IPS-18c (cell line): ENCODE results near the gene NEU3.
"Not testable (repeated sequence)": the region's sequence is repeated elsewhere in the genome, so short reads cannot be mapped to it uniquely, and the experiment has no call there.

ENCODE experiments used
- H3K4me3 ChIP-seq: 2 replicates; pipeline ENCODE4 v1.7.0; 2013; ENCODE audit warnings: low read depth, mild to moderate bottlenecking, low read length, moderate library complexity; ENCODE audit not compliant: insufficient read depth
- H3K9me3 ChIP-seq: one replicate; pipeline ENCODE4 v1.6.1; 2013; ENCODE audit warnings: mild to moderate bottlenecking, low read length, moderate library complexity; ENCODE audit not compliant: control insufficient read depth, insufficient read depth

The NEU3 gene

DNA sequence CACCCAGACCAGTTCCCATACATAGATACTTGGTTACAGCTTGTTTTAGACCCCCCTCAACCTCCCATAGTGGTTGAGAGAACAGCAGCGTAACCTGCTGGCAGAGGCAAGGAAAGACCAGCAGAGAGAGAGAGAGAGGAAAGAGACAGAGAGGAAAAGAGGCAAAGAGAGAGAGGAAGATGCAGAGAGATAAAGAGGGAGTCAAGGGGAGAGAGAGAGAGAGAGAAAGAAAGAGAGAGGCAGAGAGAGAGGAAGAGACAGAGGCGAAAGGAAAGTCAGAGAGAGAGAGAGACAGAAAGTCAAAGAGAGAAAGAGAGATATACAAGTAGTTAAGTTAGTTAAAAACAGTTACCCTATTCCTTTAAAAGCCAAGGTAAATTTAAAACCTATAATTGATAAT is 52.5 kb downstream of the NEU3 start:
- no peak overlapping the region for H3K4me3 ChIP-seq
- H3K9me3 ChIP-seq = no peaks in the 10 kb centered on the region

DNA sequence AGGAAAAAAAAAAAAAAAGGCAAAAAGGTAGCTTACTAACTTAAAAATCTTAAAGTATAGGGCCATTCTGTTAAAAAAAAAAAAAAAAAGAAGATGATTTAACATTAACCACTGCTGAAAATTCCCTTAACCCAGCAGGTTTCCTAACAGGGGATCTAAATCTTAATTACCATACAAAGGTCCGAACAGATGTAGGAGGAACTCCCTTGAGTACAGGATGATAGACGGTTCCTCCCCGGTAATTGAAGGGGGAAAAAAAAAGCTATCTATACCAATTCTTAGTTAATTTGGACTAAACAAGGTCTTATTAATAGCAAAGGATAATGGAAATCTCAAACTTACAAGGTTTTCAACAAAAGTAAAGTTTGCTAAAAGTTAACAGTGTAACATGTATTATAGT is 53.1 kb downstream of the NEU3 start:
- not testable (repeated sequence) for H3K4me3 ChIP-seq, H3K9me3 ChIP-seq

DNA sequence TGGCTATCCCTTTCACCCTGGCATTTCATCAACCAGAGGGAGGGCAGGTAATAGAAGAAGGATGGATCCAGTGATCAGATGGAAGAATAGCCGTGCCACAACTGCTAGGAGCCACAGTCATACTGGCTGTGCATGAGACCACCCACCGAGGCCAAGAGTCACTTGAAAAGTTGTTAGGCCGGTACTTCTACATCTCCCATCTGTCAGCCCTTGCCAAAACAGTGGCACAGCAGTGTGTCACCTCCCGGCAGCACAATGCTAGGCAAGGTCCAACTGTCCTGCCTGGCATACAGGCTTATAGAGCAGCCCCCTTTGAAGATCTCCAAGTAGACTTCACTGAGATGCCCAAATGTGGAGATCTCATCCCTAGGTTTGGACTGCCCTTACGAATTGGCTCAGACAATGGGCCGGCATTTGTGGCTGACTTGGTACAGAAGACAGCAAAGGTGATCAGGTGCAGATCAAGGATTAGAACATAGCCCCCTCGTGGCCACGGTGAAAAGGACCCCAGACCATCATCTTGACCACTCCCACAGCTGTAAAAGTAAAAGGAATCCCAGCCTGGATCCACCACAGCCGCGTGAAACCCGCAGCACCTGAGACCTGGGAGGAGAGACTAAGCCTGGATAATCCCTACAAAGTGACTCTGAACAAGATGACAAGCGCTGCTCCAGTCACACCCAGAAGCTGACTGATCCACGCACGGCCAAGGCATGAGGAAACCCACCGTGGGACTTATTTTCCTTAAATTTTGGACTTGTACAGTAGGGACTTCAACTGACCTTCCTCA is 55.8 kb downstream of the NEU3 start:
- not testable (repeated sequence) for H3K4me3 ChIP-seq, H3K9me3 ChIP-seq

DNA sequence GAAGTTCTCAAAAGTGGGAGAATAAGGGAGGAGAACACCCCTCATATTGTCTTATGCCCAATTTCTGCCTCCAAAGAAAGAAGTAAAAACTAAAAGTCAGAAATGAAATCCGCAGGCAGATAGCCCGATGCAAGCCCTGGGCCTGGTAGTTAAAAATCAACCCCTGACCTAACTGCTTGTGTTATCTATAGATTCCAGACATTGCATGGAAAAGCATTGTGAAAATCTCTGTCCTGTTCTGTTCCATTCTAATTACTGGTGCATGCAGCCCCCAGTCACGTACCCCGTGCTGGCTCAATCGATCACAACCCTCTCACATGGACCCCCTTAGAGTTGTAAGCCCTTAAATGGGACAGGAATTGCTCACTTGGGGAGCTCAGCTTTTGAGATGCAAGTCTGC is 57.9 kb downstream of the NEU3 start:
- H3K9me3 ChIP-seq, H3K4me3 ChIP-seq: not testable (repeated sequence)

DNA sequence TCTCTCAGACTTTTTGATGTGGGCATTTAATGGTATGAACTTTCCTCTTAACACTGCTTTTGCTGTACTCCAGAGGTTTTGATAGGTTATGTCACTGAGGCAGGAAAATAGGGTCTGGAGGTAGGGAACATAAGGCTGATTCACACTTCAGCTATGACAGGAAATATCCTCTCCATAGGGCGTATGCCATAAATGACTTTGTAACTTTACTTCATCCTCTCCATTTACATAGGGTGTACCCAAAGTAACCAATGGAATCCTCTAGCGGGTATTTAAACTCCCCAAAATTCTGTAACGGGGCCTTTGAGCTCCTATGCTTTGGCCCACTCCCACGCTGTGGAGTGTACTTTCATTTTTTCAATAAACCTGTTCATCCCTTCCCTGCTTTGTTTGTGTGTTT is 58.5 kb downstream of the NEU3 start:
- Histone ChIP-seq H3K9me3 (no peaks in the 10 kb centered on the region), H3K4me3 (no peak overlapping the region)

DNA sequence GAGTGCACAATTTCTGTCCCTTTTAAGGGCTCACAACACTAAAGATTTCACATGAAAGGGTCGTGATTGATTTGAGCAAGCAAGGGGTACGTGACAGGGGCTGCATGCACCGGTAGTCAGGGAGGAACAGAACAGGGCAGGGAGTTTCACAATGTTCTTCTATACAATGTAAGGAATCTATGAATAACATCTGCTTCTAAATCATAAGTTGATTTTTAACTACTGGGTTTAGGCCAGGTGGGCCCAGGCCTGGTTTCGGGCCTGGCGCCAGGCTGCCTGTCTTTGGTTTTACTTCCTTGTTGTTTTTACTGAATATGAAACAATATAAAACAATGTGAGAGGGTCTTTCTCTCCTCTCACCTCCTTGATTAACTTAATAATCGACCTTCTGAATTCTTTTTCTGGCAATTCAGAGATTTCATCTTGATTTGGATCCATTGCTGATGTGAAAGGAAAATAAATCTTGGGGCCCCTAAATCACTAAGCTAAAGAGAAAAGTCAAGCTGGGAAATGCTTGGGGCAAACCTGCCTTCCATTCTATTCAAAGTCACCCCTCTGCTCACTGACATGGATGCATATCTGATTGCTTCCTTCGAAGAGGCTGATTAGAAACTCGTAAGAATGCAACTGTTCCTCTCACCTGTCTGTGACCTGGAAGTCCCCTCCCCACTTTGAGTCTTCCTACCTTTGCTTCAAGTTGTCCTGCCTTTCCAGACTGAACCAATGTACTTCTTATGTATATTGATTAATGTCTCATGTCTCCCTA is 61.0 kb downstream of the NEU3 start:
- H3K4me3 ChIP-seq, H3K9me3 ChIP-seq: not testable (repeated sequence)

DNA sequence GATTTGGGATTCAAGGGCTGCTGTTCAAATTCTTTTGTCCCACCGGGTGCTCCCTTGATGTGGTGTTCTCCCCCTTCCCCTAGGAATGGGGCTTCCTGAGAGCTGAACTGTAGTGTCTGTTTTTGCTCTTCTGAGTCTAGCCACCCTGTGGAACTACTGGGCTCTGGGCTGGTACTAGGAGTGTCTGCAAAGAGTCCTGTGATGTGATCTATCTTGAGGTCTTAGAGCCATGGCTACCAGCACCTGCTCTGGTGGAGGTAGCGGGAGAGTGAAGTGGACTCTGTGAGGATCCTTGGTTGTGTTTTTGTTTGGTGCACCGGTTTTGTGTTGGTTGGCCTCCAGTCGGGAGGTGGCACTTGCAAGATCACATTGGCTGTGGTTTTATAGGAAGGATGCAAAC is 61.8 kb downstream of the NEU3 start:
- H3K4me3 ChIP-seq = no peak overlapping the region

DNA sequence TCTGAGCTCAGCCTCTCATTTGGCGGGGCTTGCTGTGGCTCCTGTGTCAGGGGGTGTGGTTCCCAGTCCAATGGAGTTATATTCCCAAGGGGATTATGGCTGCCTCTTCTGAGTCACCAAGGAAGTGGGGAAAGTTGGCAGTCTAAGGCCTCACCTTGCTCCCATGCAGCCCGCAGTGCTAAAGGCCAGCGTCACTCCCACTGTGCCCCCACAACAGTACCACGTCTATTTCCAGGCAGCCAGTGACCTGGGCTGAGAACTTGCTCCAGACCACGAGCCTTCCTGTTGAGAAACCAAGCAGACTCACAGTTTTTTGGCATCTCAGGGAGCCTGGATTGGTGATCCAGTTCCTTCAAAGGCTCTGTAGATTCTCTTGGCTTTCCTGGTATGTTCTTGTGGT is 62.3 kb downstream of the NEU3 start:
- H3K4me3 ChIP-seq = no peak overlapping the region
- no peaks in the 10 kb centered on the region for H3K9me3 ChIP-seq

More for the DNA sequence above, 61.8 kb downstream of the NEU3 start:
- no peaks in the 10 kb centered on the region for H3K9me3 ChIP-seq

DNA sequence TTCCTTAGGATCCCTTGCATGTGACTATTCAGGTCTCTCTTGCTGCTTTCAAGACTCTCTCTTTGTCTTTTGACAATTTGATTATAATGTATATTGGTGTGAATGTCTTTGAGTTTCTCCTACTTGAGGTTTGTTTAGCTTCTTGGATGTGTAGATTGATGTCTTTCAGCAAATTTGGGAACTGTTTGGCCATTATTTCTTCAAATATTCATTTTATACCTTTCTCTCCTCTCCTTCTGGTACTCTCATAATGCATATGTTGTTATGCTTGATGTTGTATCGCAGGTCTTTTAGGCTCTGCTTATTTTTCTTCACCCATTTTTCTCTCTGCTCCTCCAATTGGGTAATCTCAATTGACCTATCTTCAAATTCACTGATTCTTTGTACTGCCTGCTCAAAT is 63.7 kb downstream of the NEU3 start:
- Histone ChIP-seq H3K4me3 (no peak overlapping the region), H3K9me3 (no peaks in the 10 kb centered on the region)

DNA sequence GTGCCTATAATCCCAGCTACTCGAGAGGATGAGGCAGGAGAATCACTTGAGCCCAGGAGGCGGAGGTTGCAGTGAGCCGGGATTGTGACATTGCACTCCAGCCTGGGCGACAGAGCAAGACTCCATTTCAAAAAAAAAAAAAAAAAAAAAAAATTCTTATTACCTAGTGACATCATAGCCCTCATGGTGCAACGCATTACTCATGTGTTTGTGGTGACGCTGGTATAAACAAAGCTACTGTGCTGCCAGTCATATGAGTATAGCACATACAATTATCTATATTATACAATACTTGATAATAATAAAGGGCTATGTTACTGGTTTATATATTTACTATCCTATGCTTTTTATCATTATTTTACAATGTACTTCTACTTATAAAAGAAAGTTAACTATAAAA is 66.8 kb downstream of the NEU3 start:
- H3K9me3 ChIP-seq = no peaks in the 10 kb centered on the region
- no peak overlapping the region for H3K4me3 ChIP-seq

DNA sequence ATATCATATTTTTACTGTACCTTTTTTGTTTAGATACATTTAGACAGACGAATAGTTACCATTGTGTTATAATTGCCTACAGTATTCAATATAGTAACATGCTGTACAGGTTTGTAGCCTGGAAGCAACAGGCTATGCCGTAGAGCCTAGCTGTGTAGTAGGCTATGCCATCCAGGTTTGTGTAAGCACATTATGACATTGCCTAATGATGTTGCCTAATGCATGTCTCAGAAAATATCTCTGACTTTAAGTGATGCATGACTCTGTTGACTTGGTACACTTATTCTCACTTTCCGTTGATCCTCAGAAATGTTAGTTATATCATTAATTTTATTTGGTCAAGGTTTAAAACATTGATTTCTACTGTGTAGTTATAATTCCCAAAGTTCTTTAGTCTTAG is 68.1 kb downstream of the NEU3 start:
- Histone ChIP-seq H3K4me3 (no peak overlapping the region), H3K9me3 (no peaks in the 10 kb centered on the region)

DNA sequence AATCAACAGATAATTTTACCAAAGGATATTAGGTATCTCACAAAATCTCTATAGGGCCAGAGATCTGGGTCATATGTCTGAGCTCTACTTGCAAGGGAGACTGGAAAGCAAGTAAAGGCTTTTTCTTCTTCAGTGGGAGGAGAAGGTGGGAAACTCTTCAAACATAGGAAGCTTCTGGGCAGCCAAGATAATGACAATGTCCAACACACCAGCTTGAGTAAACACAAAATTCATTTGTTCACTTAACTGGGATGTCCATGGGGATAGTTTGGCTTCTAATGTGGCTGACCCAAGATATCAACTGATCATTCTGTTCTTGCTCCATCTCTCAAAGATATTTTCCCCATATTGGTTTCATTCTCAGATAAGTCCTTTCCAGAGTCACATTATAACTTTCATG is 70.6 kb downstream of the NEU3 start:
- H3K4me3 ChIP-seq = no peak overlapping the region
- H3K9me3 ChIP-seq = no peaks in the 10 kb centered on the region

DNA sequence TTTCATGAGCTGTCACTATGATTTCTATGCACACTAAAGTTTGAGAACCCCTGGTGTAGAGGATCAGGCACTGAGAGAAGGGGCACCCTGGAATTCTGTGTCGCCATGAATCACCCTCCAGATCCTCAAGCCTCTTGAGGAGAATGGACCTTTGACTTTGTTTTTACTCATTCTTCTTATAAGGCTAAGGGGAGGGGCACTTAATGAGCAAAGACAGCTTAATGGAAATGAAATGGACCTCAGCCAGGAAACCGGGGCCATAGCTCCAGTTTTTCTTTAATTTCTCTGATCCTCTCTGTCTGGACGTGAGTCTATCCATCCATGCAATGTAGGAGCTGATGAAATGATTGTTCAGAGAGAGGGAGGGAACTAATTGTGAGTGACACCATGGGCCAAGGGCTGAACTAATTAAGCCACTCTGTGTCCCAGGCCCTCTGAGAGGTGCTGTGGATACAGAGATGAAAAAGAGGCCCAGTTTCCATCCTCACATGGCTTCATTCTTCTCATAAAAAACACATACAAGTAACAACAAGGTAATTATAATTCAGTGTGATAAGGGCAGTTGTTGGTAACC is 75.1 kb downstream of the NEU3 start:
- Histone ChIP-seq H3K4me3 (no peak overlapping the region), H3K9me3 (no peaks in the 10 kb centered on the region)

DNA sequence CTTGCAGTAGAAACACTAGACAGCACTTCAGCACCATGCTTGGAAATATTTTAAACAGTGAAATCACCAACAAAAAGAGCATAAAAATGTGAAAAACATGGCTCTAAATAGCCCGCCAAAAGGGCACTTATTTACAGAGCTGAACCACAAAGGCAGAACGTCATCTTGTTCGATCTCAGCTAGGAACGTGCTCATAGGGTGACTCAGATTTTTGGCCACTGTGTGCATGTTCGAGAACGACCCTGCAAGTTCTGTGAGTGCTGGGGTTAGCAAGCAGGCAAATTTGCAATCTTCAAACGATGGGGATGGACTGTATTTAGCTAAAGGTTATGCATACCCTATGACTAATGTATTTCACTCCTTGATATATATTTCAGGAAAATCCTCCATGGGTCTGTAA is 77.3 kb downstream of the NEU3 start:
- Histone ChIP-seq H3K4me3 (no peak overlapping the region), H3K9me3 (no peaks in the 10 kb centered on the region)
